ENCODE measurements around the gene SLC39A6.

GRCh38 chr18:36058674-36059073 lies 70.5 kb downstream of the SLC39A6 start:
- TF ChIP-seq POLR2A (IDR thresholded peaks at IDR 0.05; ENCODE audit: low read depth, low read length) (no peak), TAF1 (IDR thresholded peaks at IDR 0.05; ENCODE audit: borderline replicate concordance, low read depth, low read length) (no peak), POLR2AphosphoS5 (IDR thresholded peaks at IDR 0.05; ENCODE audit: low read depth, low read length) (no peak)

Data from GM12892 (cell line).